Measurements from ENCODE around the gene SBF2.

Gene SBF2

DNA sequence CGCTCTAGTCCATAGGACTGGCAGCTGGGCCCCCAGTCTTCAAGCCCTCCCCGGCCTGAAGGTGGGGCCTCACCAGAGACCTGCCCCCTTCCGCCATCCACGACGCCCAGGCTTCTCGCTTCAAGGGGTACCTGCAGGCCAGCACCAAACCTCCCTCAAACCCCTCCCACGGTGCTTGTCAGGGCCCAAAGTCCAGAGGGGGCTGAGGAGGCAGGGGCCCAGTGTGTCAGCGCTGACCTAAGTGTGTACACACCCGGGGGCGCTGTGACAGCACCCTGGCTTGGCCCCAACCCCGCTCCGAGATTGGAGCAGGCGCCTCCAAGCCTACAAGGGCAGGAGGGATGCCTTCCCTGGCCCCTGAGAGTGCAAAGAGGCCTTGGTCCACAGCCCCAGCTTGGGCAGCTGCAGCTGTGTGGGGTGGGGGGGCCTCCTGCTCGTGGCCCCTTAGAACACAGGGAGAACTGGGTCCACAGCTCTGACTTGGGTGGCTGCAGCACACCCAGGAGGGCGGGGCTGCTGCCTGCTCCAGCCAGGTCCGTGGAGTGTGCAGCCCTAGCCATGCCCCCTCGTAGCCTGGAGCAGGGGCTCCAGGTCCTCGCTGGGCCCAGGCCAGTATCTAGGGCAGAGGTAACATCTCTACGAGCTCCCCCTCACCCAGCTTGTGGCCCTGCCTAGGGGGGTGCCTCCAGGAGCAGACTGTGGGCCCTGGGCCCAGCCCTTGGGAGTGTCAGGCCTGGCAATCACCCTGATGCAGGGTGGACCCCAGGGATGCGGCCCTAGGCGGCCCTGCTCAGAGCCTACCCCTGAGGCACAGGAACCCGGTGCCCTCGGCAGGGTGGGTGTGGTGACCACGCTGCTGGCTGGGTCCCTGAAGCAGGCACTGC lies 4.9 kb downstream of the SBF2 start:
- Histone ChIP-seq H3K79me2 (ENCODE audit: low read length) (peaks cover 66% of the 10 kb centered on the region), H3K9ac (ENCODE audit: low read length) (no peak overlapping the region), H3K27me3 (replicated peaks; ENCODE audit: insufficient read depth, low read length) (no peaks in the 10 kb centered on the region), H3K36me3 (replicated peaks; ENCODE audit: insufficient read depth, low read length) (no peaks in the 10 kb centered on the region), H3F3A (ENCODE audit: insufficient read depth, low read length) (0 out of 2 replicates have a peak, but pooled peaks cover 3% of the 10 kb centered on the region), H3K4me3 (ENCODE audit: low read length) (no peak overlapping the region), H4K20me1 (ENCODE audit: insufficient read depth, low read length) (no peaks in the 10 kb centered on the region), H3K9me2 (replicated peaks; ENCODE audit: insufficient read depth, low read length) (no peaks in the 10 kb centered on the region), H3K4me2 (ENCODE audit: low read depth, low read length) (no peak overlapping the region), H3K9me3 (replicated peaks; ENCODE audit: insufficient read depth, low read length) (no peaks in the 10 kb centered on the region), H2AFZ (ENCODE audit: low read length) (no peak overlapping the region), H3K4me1 (ENCODE audit: low read length) (peaks cover 14% of the 10 kb centered on the region; the same call in 1 of the 2 replicates), H3K27ac (ENCODE audit: low read length) (no peak overlapping the region)
- no peak for TF ChIP-seq EZH2 (optimal IDR thresholded peaks at IDR 0.05; ENCODE audit: low read depth, low read length)
- TF ChIP-seq, protein P1, sequence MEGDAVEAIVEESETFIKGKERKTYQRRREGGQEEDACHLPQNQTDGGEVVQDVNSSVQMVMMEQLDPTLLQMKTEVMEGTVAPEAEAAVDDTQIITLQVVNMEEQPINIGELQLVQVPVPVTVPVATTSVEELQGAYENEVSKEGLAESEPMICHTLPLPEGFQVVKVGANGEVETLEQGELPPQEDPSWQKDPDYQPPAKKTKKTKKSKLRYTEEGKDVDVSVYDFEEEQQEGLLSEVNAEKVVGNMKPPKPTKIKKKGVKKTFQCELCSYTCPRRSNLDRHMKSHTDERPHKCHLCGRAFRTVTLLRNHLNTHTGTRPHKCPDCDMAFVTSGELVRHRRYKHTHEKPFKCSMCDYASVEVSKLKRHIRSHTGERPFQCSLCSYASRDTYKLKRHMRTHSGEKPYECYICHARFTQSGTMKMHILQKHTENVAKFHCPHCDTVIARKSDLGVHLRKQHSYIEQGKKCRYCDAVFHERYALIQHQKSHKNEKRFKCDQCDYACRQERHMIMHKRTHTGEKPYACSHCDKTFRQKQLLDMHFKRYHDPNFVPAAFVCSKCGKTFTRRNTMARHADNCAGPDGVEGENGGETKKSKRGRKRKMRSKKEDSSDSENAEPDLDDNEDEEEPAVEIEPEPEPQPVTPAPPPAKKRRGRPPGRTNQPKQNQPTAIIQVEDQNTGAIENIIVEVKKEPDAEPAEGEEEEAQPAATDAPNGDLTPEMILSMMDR (IDR thresholded peaks at IDR 0.05; ENCODE audit: low read length) = no peak
- no peak for TF ChIP-seq EZH2phosphoT487 (IDR thresholded peaks at IDR 0.05; ENCODE audit: low read length)
- DNase-seq = no peak

DNA sequence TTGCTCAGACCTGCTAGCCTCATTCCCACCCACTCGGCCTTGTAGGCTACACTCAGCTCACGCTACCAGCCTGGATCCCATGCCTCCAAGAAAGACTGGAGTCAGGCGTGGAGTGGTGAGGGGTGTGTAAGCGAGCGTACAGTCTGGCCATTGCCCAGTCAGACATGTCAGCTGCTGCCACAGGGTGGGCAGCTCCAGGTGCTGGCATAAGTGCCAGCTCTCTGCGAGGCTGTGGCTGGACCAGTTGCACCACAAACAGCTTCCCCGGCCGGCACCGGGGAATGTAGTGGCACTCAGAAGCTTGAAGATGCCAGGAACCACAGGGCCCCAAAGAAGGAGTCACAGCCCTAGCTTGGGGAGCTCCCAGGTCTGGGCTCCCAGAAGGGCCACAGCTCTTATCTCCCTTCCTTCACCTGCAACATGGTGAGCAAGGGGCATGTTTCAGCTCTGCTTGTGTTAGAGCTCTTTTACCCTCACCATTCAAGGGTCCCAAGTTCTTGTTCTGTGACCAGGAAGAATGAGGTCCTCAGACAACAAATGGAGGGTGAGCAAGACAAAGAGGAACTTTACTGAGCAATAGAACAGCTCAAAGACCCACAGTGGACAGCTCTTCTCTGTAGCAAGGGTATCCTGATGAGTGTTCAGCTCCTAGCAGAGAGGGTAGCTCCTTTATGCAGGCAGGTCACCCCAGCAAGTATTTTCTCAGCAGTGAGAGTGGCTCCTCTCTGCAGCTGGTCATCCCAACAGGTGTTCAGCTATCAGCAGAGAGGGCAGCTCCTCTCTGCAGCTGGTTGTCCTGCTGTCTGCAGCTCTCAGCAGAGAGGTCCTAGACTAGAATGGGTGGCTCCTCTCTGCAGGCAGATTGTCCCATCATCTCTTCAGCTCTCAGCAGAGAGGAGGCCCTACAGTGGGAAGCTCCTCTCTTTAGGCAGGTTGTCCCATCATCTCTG lies 6.0 kb downstream of the SBF2 start:
- Histone ChIP-seq H3K27ac (ENCODE audit: low read length) (no peak overlapping the region), H3K9me3 (replicated peaks; ENCODE audit: insufficient read depth, low read length) (no peaks in the 10 kb centered on the region), H3K9ac (ENCODE audit: low read length) (no peak overlapping the region), H3K27me3 (replicated peaks; ENCODE audit: insufficient read depth, low read length) (no peaks in the 10 kb centered on the region), H3K9me2 (replicated peaks; ENCODE audit: insufficient read depth, low read length) (no peaks in the 10 kb centered on the region), H3K79me2 (ENCODE audit: low read length) (peaks cover 70% of the 10 kb centered on the region), H4K20me1 (ENCODE audit: insufficient read depth, low read length) (no peaks in the 10 kb centered on the region), H3F3A (ENCODE audit: insufficient read depth, low read length) (0 out of 2 replicates have a peak, but pooled peaks cover 3% of the 10 kb centered on the region), H3K4me1 (ENCODE audit: low read length) (peaks cover 14% of the 10 kb centered on the region; the same call in 1 of the 2 replicates), H3K36me3 (replicated peaks; ENCODE audit: insufficient read depth, low read length) (no peaks in the 10 kb centered on the region), H3K4me2 (ENCODE audit: low read depth, low read length) (no peak overlapping the region), H3K4me3 (ENCODE audit: low read length) (no peak overlapping the region), H2AFZ (ENCODE audit: low read length) (no peak overlapping the region)
- no peak for TF ChIP-seq EZH2 (optimal IDR thresholded peaks at IDR 0.05; ENCODE audit: low read depth, low read length)
- TF ChIP-seq EZH2phosphoT487 (IDR thresholded peaks at IDR 0.05; ENCODE audit: low read length) = no peak
- TF ChIP-seq, protein P1 (IDR thresholded peaks at IDR 0.05; ENCODE audit: low read length) = no peak
- peak; percentile 20 for DNase-seq

DNA sequence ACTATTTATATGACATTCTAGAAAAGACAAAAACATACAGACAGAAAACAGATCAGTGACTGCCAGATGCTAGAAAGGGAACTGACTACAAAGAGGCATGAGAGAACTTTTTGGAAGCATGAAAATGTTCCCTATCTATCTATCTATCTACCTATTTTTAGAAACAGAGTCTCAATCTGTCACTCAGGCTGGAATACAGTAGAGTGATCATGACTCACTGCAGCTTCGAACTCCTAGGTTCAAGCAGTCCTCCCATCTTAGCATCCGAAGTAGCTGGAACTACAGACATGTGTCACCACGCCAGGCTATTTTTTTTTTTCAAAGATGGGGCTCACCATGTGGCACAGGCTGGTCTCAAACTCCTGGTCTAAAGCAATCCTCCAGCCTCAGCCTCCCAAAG lies 6.9 kb downstream of the SBF2 start:
- Histone ChIP-seq H3F3A (ENCODE audit: insufficient read depth, low read length) (no peaks in the 10 kb centered on the region), H3K9ac (ENCODE audit: low read length) (no peak overlapping the region), H3K9me2 (replicated peaks; ENCODE audit: insufficient read depth, low read length) (no peaks in the 10 kb centered on the region), H3K27ac (ENCODE audit: low read length) (no peak overlapping the region), H2AFZ (ENCODE audit: low read length) (no peak overlapping the region), H3K4me1 (ENCODE audit: low read length) (0 out of 2 replicates have a peak, but pooled peaks cover 8% of the 10 kb centered on the region), H3K27me3 (replicated peaks; ENCODE audit: insufficient read depth, low read length) (no peaks in the 10 kb centered on the region), H3K4me2 (ENCODE audit: low read depth, low read length) (no peak overlapping the region), H4K20me1 (ENCODE audit: insufficient read depth, low read length) (no peaks in the 10 kb centered on the region), H3K9me3 (replicated peaks; ENCODE audit: insufficient read depth, low read length) (no peaks in the 10 kb centered on the region), H3K4me3 (ENCODE audit: low read length) (no peak overlapping the region), H3K79me2 (ENCODE audit: low read length) (peaks cover 70% of the 10 kb centered on the region), H3K36me3 (replicated peaks; ENCODE audit: insufficient read depth, low read length) (no peaks in the 10 kb centered on the region)
- DNase-seq = no peak
- TF ChIP-seq EZH2phosphoT487 (IDR thresholded peaks at IDR 0.05; ENCODE audit: low read length) (no peak), EZH2 (optimal IDR thresholded peaks at IDR 0.05; ENCODE audit: low read depth, low read length) (no peak)
- TF ChIP-seq, protein P1 (IDR thresholded peaks at IDR 0.05; ENCODE audit: low read length) = no peak
